ENCODE results near the gene L3MBTL2.

- no peak for TF ChIP-seq CTCF (conservative IDR thresholded peaks at IDR 0.05; ENCODE audit: low read length)
- no peak for TF ChIP-seq EZH2phosphoT487 (IDR thresholded peaks at IDR 0.05; ENCODE audit: borderline replicate concordance, low read depth, low read length)
Observed at GRCh38 chr22:41242396-41243117, 37.4 kb downstream of the L3MBTL2 start.

Data from OCI-LY7 (cell line).